ENCODE results near the gene HP. TPM values are rescaled to one million over a fixed set of nuclear protein-coding genes. Genes with fewer than 3 reads are reported as not detected.

Gene HP
- total RNA-seq, 1 experiment from 2014 or later, result 10.0 TPM

GRCh38 chr16:72061564-72061963 is 7.3 kb downstream of the HP start (continued):
- TF ChIP-seq ELF4 (CRISPR knock-in tag; IDR thresholded peaks at IDR 0.05; ENCODE audit: low read depth), result no peak

GRCh38 chr16:72064361-72064894 is 10.1 kb downstream of the HP start:
- ATAC-seq, result no peak
- Mint-ChIP-seq H3K36me3 (no peaks in the 10 kb centered on the region), H3K9me3 (no peaks in the 10 kb centered on the region), H3K4me3 (no peak overlapping the region), H3K27ac (no peak overlapping the region), H3K4me1 (no peaks in the 10 kb centered on the region), H3K27me3 (ENCODE audit: low read depth) (peaks cover 3% of the 10 kb centered on the region; the same call in 1 of the 2 replicates)
- TF ChIP-seq TEAD1 (CRISPR knock-in tag; IDR thresholded peaks at IDR 0.05) (no peak), NR3C1 (CRISPR knock-in tag; conservative IDR thresholded peaks at IDR 0.05; ENCODE audit: low read depth) (no peak), NR2C2 (CRISPR knock-in tag; IDR thresholded peaks at IDR 0.05) (no peak), ATF1 (CRISPR knock-in tag; IDR thresholded peaks at IDR 0.05) (no peak), EMX1 (CRISPR knock-in tag; IDR thresholded peaks at IDR 0.05) (no peak), ZNF671 (CRISPR knock-in tag; IDR thresholded peaks at IDR 0.05) (no peak), USF1 (CRISPR knock-in tag; IDR thresholded peaks at IDR 0.05) (no peak), CREM (CRISPR knock-in tag; IDR thresholded peaks at IDR 0.05) (no peak)
- ChIA-PET POLR2A (no interaction called here), CTCF (no interaction called here)
- no peak for DNase-seq (ENCODE audit: low spot score)

- Mint-ChIP-seq H3K4me1 (no peaks in the 10 kb centered on the region), H3K27me3 (ENCODE audit: low read depth) (peaks cover 3% of the 10 kb centered on the region; the same call in 1 of the 2 replicates), H3K36me3 (no peaks in the 10 kb centered on the region), H3K9me3 (no peaks in the 10 kb centered on the region), H3K4me3 (no peak overlapping the region), H3K27ac (no peak overlapping the region)
- TF ChIP-seq ATF3 (CRISPR knock-in tag; conservative IDR thresholded peaks at IDR 0.05), result no peak
- TF ChIP-seq NFYB (CRISPR knock-in tag; conservative IDR thresholded peaks at IDR 0.05; ENCODE audit: low read depth), result no peak
- TF ChIP-seq TCF7 (CRISPR knock-in tag; IDR thresholded peaks at IDR 0.05; ENCODE audit: low read depth), result no peak
- no peak for TF ChIP-seq MXD4 (CRISPR knock-in tag; IDR thresholded peaks at IDR 0.05; ENCODE audit: borderline replicate concordance)
- no peak for TF ChIP-seq ZNF232 (CRISPR knock-in tag; IDR thresholded peaks at IDR 0.05)
- TF ChIP-seq ZNF219 (CRISPR knock-in tag; IDR thresholded peaks at IDR 0.05; ENCODE audit: borderline replicate concordance), result no peak
- TF ChIP-seq IRF2 (CRISPR knock-in tag; IDR thresholded peaks at IDR 0.05; ENCODE audit: borderline replicate concordance, low read depth), result no peak
- TF ChIP-seq ZBTB21 (CRISPR knock-in tag; IDR thresholded peaks at IDR 0.05; ENCODE audit: borderline replicate concordance), result no peak
- no peak for TF ChIP-seq NR1H2 (CRISPR knock-in tag; IDR thresholded peaks at IDR 0.05)
- TF ChIP-seq RELA (CRISPR knock-in tag; IDR thresholded peaks at IDR 0.05; ENCODE audit: borderline replicate concordance), result no peak
- no peak for TF ChIP-seq ZNF317 (CRISPR knock-in tag; IDR thresholded peaks at IDR 0.05; ENCODE audit: borderline replicate concordance, low read depth)
- TF ChIP-seq ZBTB43 (CRISPR knock-in tag; IDR thresholded peaks at IDR 0.05), result no peak
- TF ChIP-seq ZNF425 (CRISPR knock-in tag; conservative IDR thresholded peaks at IDR 0.05), result no peak
- no peak for TF ChIP-seq TEAD1 (CRISPR knock-in tag; IDR thresholded peaks at IDR 0.05)
- TF ChIP-seq GABPB1 (CRISPR knock-in tag; IDR thresholded peaks at IDR 0.05), result no peak
- ChIA-PET POLR2A (interaction anchor here (1.4 kb wide), 1 partner anchor 27 kb away, joined by 6 read pairs; the partner anchor contains the start of genes DHX38 and TXNL4B), CTCF (interaction anchor here (0.7 to 1.6 kb wide), 13 partner anchors 9 to 105 kb away, joined by 3 to 16 read pairs (median 3); partner anchors contain the start of genes DHX38, HP and TXNL4B)
- DNase-seq (ENCODE audit: low spot score) (no peak), ATAC-seq (peak; percentile 72)
These were observed 12.4 kb downstream of the HP start for GRCh38 chr16:72066747-72067146.
